K562 (cell line): ENCODE measurements around the gene MEAK7. TPM values are rescaled to one million over a fixed set of nuclear protein-coding genes. Genes with fewer than 3 reads are reported as not detected.

Experiments
- ATAC-seq: fragments of 200-7000 bp; cut with Tn5 transposase; 3 replicates; pipeline ENCODE4 v1.9.1; 2020; ENCODE audit warnings: moderate library complexity
- BruUV-seq: library from RNA; stranded (reverse); fragments of 400-500 nt; replicated peaks from 2 replicates; lab custom pipeline; 2021; lab: Mats Ljungman, UMichigan
- CTCF ChIA-PET: fragments of 300-600 bp; formaldehyde crosslinking; extraction: SDS; loops from one replicate; lab custom pipeline; 2021; ENCODE audit warnings: low intra/inter-chr PET ratio; lab: Yijun Ruan, JAX
- POLR2A ChIA-PET: fragments of 300-600, 350-650 bp; sonication (Branson Sonifier 250); formaldehyde crosslinking; extraction: SDS; loops from one replicate; lab custom pipeline; 2021; ENCODE audit warnings: antibody characterized with exemption, inconsistent platforms; lab: Yijun Ruan, JAX
- DNase-seq, 4 experiments: peaks; one replicate each; pipeline versions ENCODE4 v3.0.0 to v3.0.0-alpha.2; 2011 to 2018; ENCODE audit warnings: low spot score in 3 of 4, mixed read lengths in 3 of 4; ENCODE audit errors: extremely low read depth in 1 of 4
- FAIRE-seq: peaks from 2 replicates; lab custom pipeline; 2011; peaks lifted over from hg19 to GRCh38; lab: Jason Lieb, UNC
- H2AFZ ChIP-seq: 2 replicates; pipeline ENCODE4 v1.6.0; 2011; ENCODE audit warnings: low read depth, low read length, control low read depth, inconsistent platforms
- H3K27ac ChIP-seq: fragments of 200-600 bp; 3 replicates; pipeline ENCODE4 v1.8.0; 2011; ENCODE audit warnings: low read depth, mild to moderate bottlenecking, control low read depth, inconsistent platforms, low read length, moderate library complexity, mixed read lengths; ENCODE audit errors: extremely low read depth
- H3K27me3 ChIP-seq, 2 experiments: fragments of 300-600 bp in 1 of 2; 2 replicates in 1 of 2; 3 replicates in 1 of 2; pipeline versions ENCODE4 v1.6.0 to v1.8.0; 2011; ENCODE audit warnings: inconsistent platforms in 2 of 2, low read length in 2 of 2, mild to moderate bottlenecking in 1 of 2, mixed read lengths in 1 of 2, moderate library complexity in 1 of 2; ENCODE audit not compliant: control insufficient read depth in 2 of 2, insufficient read depth in 2 of 2
- H3K36me3 ChIP-seq: fragments of 300-600 bp; 3 replicates; pipeline ENCODE4 v1.8.0; 2011; ENCODE audit warnings: mild to moderate bottlenecking, low read length, inconsistent platforms; ENCODE audit not compliant: control insufficient read depth, insufficient read depth
- H3K4me1 ChIP-seq, 2 experiments: fragments of 200-600 bp in 1 of 2; replicated peaks in 1 of 2; 2 replicates in 1 of 2; 3 replicates in 1 of 2; pipeline versions ENCODE4 v1.5.1 to v1.8.0; 2011; ENCODE audit warnings: inconsistent platforms in 2 of 2, low read length in 2 of 2, mild to moderate bottlenecking in 1 of 2, mixed read lengths in 1 of 2, moderate library complexity in 1 of 2; ENCODE audit not compliant: control insufficient read depth in 2 of 2, insufficient read depth in 2 of 2
- H3K4me2 ChIP-seq: 2 replicates; pipeline ENCODE4 v1.6.1; 2011; ENCODE audit warnings: low read length, control low read depth, inconsistent platforms, mixed read lengths; ENCODE audit not compliant: insufficient read depth
- H3K4me3 ChIP-seq: fragments of 200-600 bp; sonication (generic), shearing (Covaris generic); 2 replicates; pipeline ENCODE4 v1.5.1; 2016; ENCODE audit warnings: control low read depth, inconsistent platforms
- H3K79me2 ChIP-seq: fragments of 200-600 bp; 3 replicates; pipeline ENCODE4 v1.8.0; 2011; ENCODE audit warnings: low read length, inconsistent platforms; ENCODE audit not compliant: control insufficient read depth, insufficient read depth
- H3K9ac ChIP-seq, 2 experiments: 2 replicates each; pipeline versions ENCODE4 v1.6.0 to v1.6.1; 2011; ENCODE audit warnings: low read depth in 2 of 2, low read length in 2 of 2, control low read depth in 1 of 2, inconsistent platforms in 1 of 2, mild to moderate bottlenecking in 1 of 2, mixed read lengths in 1 of 2; ENCODE audit not compliant: insufficient read depth in 1 of 2
- H3K9me1 ChIP-seq: one replicate; pipeline ENCODE4 v1.6.0; 2011; ENCODE audit warnings: inconsistent platforms, mild to moderate bottlenecking, low read length, moderate library complexity; ENCODE audit not compliant: control insufficient read depth, insufficient read depth
- H3K9me3 ChIP-seq: replicated peaks from 2 replicates; pipeline ENCODE4 v1.5.1; 2011; ENCODE audit warnings: low read depth, low read length, inconsistent platforms; ENCODE audit not compliant: control insufficient read depth, insufficient read depth
- H4K20me1 ChIP-seq: replicated peaks from 2 replicates; pipeline ENCODE4 v1.6.1; 2011; ENCODE audit warnings: low read length, inconsistent platforms, mixed read lengths; ENCODE audit not compliant: control insufficient read depth, insufficient read depth
- BACH1 ChIP-seq: fragments of 200-800 bp; sonication (Bioruptor generic); IDR thresholded peaks from 2 replicates; pipeline ENCODE4 v1.6.1; 2016; ENCODE audit warnings: missing genetic modification characterization, missing compliant biosample characterization
- CEBPB ChIP-seq: fragments of 450-650 bp; IDR thresholded peaks from 2 replicates; pipeline ENCODE4 v1.6.1; 2016; ENCODE audit warnings: missing genetic modification characterization, missing compliant biosample characterization
- CHD4 ChIP-seq: fragments of 200-600 bp; sonication (generic); IDR thresholded peaks from 3 replicates; pipeline ENCODE4 v1.6.1; 2012; ENCODE audit warnings: low read depth, mild to moderate bottlenecking, mixed read lengths, low read length, inconsistent platforms; ENCODE audit not compliant: insufficient read depth, insufficient replicate concordance, poor library complexity, severe bottlenecking
- ESRRA ChIP-seq: fragments of 450-650 bp; IDR thresholded peaks from 2 replicates; pipeline ENCODE4 v1.6.1; 2014; ENCODE audit warnings: low read depth, mild to moderate bottlenecking, moderate library complexity, borderline replicate concordance
- KDM1A ChIP-seq, 2 experiments: fragments of 450-650 bp; IDR thresholded peaks; 2 replicates each; pipeline ENCODE4 v1.6.1; 2016; ENCODE audit warnings: mild to moderate bottlenecking in 2 of 2
- NFE2 ChIP-seq: IDR thresholded peaks from 2 replicates; pipeline ENCODE4 v1.6.1; 2014; ENCODE audit warnings: antibody characterized with exemption, low read depth
- NR4A1 ChIP-seq, 2 experiments: fragments of 250-450 bp in 1 of 2; fragments of 450-650 bp in 1 of 2; sonication (Bioruptor Pico) in 1 of 2; IDR thresholded peaks; 2 replicates each; pipeline versions ENCODE4 v1.4.0 to v1.6.1; 2016 to 2020; ENCODE audit warnings: mild to moderate bottlenecking in 2 of 2, missing compliant biosample characterization in 1 of 2, missing genetic modification characterization in 1 of 2, moderate library complexity in 1 of 2
- POLR2A ChIP-seq: fragments of 450-650 bp; conservative IDR thresholded peaks from 2 replicates; pipeline ENCODE4 v1.6.1; 2016
- RBM22 ChIP-seq: fragments of 200-400 bp; formaldehyde crosslinking; IDR thresholded peaks from 2 replicates; pipeline ENCODE4 v1.6.1; 2018; ENCODE audit warnings: low read length, low read depth; ENCODE audit not compliant: poor library complexity, severe bottlenecking
- SPI1 ChIP-seq: IDR thresholded peaks from 2 replicates; pipeline ENCODE4 v1.6.1; 2011; ENCODE audit warnings: low read depth, low read length, control low read depth, borderline replicate concordance
- ZFP36 ChIP-seq: fragments of 150-350 bp; IDR thresholded peaks from 2 replicates; pipeline ENCODE4 v1.6.1; 2018; ENCODE audit warnings: low read length, low read depth; ENCODE audit not compliant: partially characterized antibody
- WGBS: fragments of 100-300 bp; shearing (Covaris generic); methylation state at CpG from one replicate; pipeline ENCODE4 v1.1.6; 2016; ENCODE audit warnings: low coverage, mixed read lengths; ENCODE audit not compliant: insufficient coverage; ENCODE audit errors: missing lambda C conversion rate; 5-methylcytosine and 5-hydroxymethylcytosine counted together
- in situ Hi-C: fragments of 300-500 bp; cut with MboI; formaldehyde crosslinking; loops from 4 replicates; pipeline ENCODE4 v1.15.0; 2018; ENCODE audit warnings: inconsistent platforms, mixed read lengths
- intact Hi-C: fragments of 100-400 bp; cut with micrococcal nuclease; formaldehyde crosslinking; loops from 2 replicates; pipeline ENCODE4 v1.14.2; 2022
- polyA plus RNA-seq, 8 experiments: library from polyadenylated mRNA; depleted of rRNA in 4 of 8; stranded (reverse) in 5 of 8; unstranded in 3 of 8; fragments of >200 nt; fragmentation: Nextera tagmentation in 2 of 8; fragmentation: Illumina TruSeq in 1 of 8; extraction: Ambion mirVana in 2 of 8; extraction: Trizol in 1 of 8; gene quantifications; 2 replicates each; pipeline versions ENCODE4 v1.2.1 to v1.2.3, GENCODE V29; 2011 to 2014; ENCODE audit warnings: inconsistent platforms in 1 of 8, missing spikeins in 1 of 8
- total RNA-seq, 7 experiments: library from RNA; depleted of rRNA in 6 of 7; stranded (reverse); fragments of >200 nt in 6 of 7; fragmentation: Illumina TruSeq in 2 of 7; extraction: Trizol in 2 of 7; gene quantifications; 2 replicates each; pipeline versions ENCODE4 v1.2.1 to v1.2.3, GENCODE V29; 2011 to 2021; ENCODE audit warnings: low replicate concordance in 1 of 7

The MEAK7 gene
- total and polyA plus RNA-seq, 9 of the 15 experiments (the other 6 are each of a cell fraction or from before 2014, with no cell fraction given): 1.4 to 14.5 (median 6.3) TPM

GRCh38 chr16:84527532-84528269 is 23.2 kb upstream of the MEAK7 start:
- H3K79me2 ChIP-seq: no peaks in the 10 kb centered on the region
- H4K20me1 ChIP-seq: no peaks in the 10 kb centered on the region
- no TSS peak for BruUV-seq
- CTCF ChIA-PET: interaction anchor here (0.7 kb wide), 1 partner anchor 424 kb away, joined by 3 read pairs; no protein-coding TSS in a partner anchor
- no peaks in the 10 kb centered on the region for H3K9me3 ChIP-seq
- H3K4me2 ChIP-seq: no peak overlapping the region
- H3K9me1 ChIP-seq: no peaks in the 10 kb centered on the region
- in situ Hi-C loops: no loop called here
- no peak for FAIRE-seq
- no peak overlapping the region for H3K27ac ChIP-seq
- peaks cover 0 to 3% of the 10 kb centered on the region in 2 experiments; a peak in 2 of 5 replicates for H3K27me3 ChIP-seq
- POLR2A ChIA-PET: interaction anchor here (0.5 to 2.5 kb wide), 5 partner anchors 10 to 177 kb away, joined by 3 to 11 read pairs (median 3); no protein-coding TSS in a partner anchor
- DNase-seq: no peak
- ATAC-seq: no peak
- peaks cover 7 to 20% of the 10 kb centered on the region in 2 experiments; a peak in 4 of 5 replicates for H3K4me1 ChIP-seq
- no peak overlapping the region for H3K4me3 ChIP-seq
- 47% methylated on average over 11 of the region's 11 CpGs for whole genome bisulfite sequencing
- no peak for TF ChIP-seq BACH1 (tag)
- no peak for TF ChIP-seq KDM1A (IDR thresholded peaks at IDR 0.05)
- peak; percentile 23 for TF ChIP-seq ZFP36
- 0 out of 2 replicates have a peak, but pooled peaks have one; percentile 19 for TF ChIP-seq ESRRA
- peak; percentile 17; the same call in 1 of the 2 replicates for TF ChIP-seq CEBPB
- 0 out of 2 replicates have a peak, but pooled peaks have one; percentile 18 for TF ChIP-seq NFE2
- no peak for TF ChIP-seq CHD4
- TF ChIP-seq SPI1: peak; percentile 65; the same call in 1 of the 2 replicates
- TF ChIP-seq POLR2A: no peak
- no peak for TF ChIP-seq NR4A1 (CRISPR knock-in tag; IDR thresholded peaks at IDR 0.05)
- no peak for TF ChIP-seq NR4A1 (tag; IDR thresholded peaks at IDR 0.05)
- no peak for TF ChIP-seq RBM22
- no peak overlapping the region for H3K9ac ChIP-seq
- intact Hi-C loops: no loop called here
- no peak overlapping the region for H2AFZ ChIP-seq
- H3K36me3 ChIP-seq: no peaks in the 10 kb centered on the region
